GM12872 (cell line): ENCODE measurements around the gene C11orf71.

ENCODE experiments used
- CTCF ChIP-seq: IDR thresholded peaks from 3 replicates; pipeline ENCODE4 v1.5.1; 2011; ENCODE audit warnings: low read depth, mild to moderate bottlenecking, low read length, moderate library complexity; ENCODE audit not compliant: insufficient read depth

Gene C11orf71

DNA sequence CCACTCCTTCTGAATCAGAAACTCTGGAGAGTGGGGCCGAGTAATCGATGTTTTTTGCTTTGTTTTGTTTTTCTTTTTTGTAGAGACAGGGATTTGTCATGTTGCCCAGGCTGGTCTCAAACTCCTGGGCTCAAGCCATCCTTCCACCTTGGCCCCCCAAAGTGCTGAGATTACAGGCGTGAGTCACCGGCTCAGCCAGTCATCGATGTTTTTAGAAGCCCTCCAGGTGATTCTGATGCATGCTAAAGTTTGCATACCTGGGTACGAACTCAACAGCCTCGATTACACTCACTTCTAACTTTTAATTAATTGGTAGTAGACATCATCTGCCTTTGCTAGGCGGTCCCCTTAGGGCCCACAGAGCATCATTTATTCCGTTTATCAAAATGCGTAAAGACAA, 50.3 kb downstream of the C11orf71 start:
- TF ChIP-seq CTCF: no peak
